ENCODE measurements around the gene GPR158. TPM values are rescaled to one million over a fixed set of nuclear protein-coding genes. Genes with fewer than 3 reads are reported as not detected.

The GPR158 gene
- total and polyA plus RNA-seq, 4 donors: 0.03 to 0.08 TPM; not detected in 2

DNA sequence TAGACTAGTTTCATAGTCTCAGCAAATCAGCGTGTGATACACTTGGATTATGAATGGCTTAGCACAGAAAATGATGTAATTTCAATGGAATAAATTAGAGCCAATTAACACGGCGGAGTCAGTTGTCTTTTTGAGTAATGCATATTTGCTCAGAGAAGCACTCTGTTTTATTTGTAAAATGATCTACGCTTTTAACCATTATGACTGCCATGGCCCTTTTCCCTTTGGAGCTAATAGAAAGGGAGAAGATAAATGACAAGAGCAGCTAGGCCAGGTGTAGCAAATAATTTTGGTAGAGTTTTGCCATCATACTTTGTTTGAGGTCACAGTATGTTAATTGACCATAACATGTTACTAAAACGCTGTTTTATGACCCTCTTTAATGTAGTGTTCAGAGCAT lies 86.8 kb downstream of the GPR158 start:
- Histone ChIP-seq H3K4me1 (ENCODE audit: control insufficient read depth in 4 of 4, insufficient read depth in 4 of 4, low read length in 3 of 4) (no peaks in the 10 kb centered on the region), H3K9ac (ENCODE audit: low read depth in 1 of 2, low read length in 2 of 2) (no peak overlapping the region), H3K36me3 (ENCODE audit: control insufficient read depth in 4 of 4, insufficient read depth in 3 of 4, low read depth in 1 of 4, low read length in 3 of 4) (no peaks in the 10 kb centered on the region), H3K27ac (ENCODE audit: low read depth in 1 of 2, low read length in 2 of 2) (no peak overlapping the region), H3K4me3 (ENCODE audit: low read depth in 1 of 3, low read length in 3 of 3) (no peak overlapping the region), H3K9me3 (ENCODE audit: control insufficient read depth in 4 of 4, low read length in 3 of 4) (no peaks in the 10 kb centered on the region), H3K27me3 (ENCODE audit: control insufficient read depth in 4 of 4, insufficient read depth in 4 of 4, low read length in 3 of 4) (no peaks in the 10 kb centered on the region)
- 72% methylated on average over 5 of the region's 5 CpGs for WGBS
- TF ChIP-seq REST (IDR thresholded peaks at IDR 0.05): no peak
- TF ChIP-seq, protein P1, sequence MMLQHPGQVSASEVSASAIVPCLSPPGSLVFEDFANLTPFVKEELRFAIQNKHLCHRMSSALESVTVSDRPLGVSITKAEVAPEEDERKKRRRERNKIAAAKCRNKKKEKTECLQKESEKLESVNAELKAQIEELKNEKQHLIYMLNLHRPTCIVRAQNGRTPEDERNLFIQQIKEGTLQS (IDR thresholded peaks at IDR 0.05): no peak
- DNase-seq (ENCODE audit: low spot score): no peak

DNA sequence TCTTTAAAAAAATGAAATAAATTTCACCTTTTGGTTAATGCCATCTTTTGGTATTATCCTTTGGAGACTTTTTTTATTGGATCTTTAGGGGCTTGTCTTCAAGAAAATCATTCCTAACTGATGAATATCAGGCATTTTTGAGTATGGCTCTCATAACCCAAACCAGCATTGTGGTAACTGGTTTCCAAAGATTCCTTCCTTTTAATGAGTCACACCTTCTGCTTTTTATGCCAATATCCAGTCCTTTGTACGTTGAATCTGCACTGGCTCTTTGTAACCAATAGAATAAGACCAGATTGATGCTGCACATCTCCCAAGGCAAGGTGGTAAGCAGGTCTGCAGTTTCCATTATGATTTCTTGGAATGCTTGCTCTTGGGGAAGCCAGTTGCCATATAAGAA lies 89.1 kb downstream of the GPR158 start:
- 24% methylated on average over 1 of the region's 1 CpG for WGBS
- DNase-seq (ENCODE audit: low spot score): no peak
- Histone ChIP-seq H3K4me1 (ENCODE audit: control insufficient read depth in 4 of 4, insufficient read depth in 4 of 4, low read length in 3 of 4) (no peaks in the 10 kb centered on the region), H3K4me3 (ENCODE audit: low read depth in 1 of 3, low read length in 3 of 3) (no peak overlapping the region), H3K27me3 (ENCODE audit: control insufficient read depth in 4 of 4, insufficient read depth in 4 of 4, low read length in 3 of 4) (no peaks in the 10 kb centered on the region), H3K9me3 (ENCODE audit: control insufficient read depth in 4 of 4, low read length in 3 of 4) (no peaks in the 10 kb centered on the region), H3K9ac (ENCODE audit: low read depth in 1 of 2, low read length in 2 of 2) (no peak overlapping the region), H3K27ac (ENCODE audit: low read depth in 1 of 2, low read length in 2 of 2) (no peak overlapping the region), H3K36me3 (ENCODE audit: control insufficient read depth in 4 of 4, insufficient read depth in 3 of 4, low read depth in 1 of 4, low read length in 3 of 4) (no peaks in the 10 kb centered on the region)
- TF ChIP-seq RAD21 (IDR thresholded peaks at IDR 0.05) (no peak), FOXA2 (IDR thresholded peaks at IDR 0.05) (no peak), HNF4A (conservative IDR thresholded peaks at IDR 0.05) (no peak), CTCF (IDR thresholded peaks at IDR 0.05; ENCODE audit: low read depth, low read length, missing input control) (no peak), EGR1 (IDR thresholded peaks at IDR 0.05; ENCODE audit: low read depth in 2 of 2) (no peak), RXRA (IDR thresholded peaks at IDR 0.05) (no peak), YY1 (IDR thresholded peaks at IDR 0.05) (no peak), FOXA1 (IDR thresholded peaks at IDR 0.05) (no peak), HNF4G (IDR thresholded peaks at IDR 0.05) (no peak)
- TF ChIP-seq, protein P2, sequence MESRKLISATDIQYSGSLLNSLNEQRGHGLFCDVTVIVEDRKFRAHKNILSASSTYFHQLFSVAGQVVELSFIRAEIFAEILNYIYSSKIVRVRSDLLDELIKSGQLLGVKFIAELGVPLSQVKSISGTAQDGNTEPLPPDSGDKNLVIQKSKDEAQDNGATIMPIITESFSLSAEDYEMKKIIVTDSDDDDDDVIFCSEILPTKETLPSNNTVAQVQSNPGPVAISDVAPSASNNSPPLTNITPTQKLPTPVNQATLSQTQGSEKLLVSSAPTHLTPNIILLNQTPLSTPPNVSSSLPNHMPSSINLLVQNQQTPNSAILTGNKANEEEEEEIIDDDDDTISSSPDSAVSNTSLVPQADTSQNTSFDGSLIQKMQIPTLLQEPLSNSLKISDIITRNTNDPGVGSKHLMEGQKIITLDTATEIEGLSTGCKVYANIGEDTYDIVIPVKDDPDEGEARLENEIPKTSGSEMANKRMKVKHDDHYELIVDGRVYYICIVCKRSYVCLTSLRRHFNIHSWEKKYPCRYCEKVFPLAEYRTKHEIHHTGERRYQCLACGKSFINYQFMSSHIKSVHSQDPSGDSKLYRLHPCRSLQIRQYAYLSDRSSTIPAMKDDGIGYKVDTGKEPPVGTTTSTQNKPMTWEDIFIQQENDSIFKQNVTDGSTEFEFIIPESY (IDR thresholded peaks at IDR 0.05): no peak
- TF ChIP-seq, protein P1 (IDR thresholded peaks at IDR 0.05): no peak
- TF ChIP-seq, protein P3, sequence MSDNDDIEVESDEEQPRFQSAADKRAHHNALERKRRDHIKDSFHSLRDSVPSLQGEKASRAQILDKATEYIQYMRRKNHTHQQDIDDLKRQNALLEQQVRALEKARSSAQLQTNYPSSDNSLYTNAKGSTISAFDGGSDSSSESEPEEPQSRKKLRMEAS (IDR thresholded peaks at IDR 0.05): no peak
